ENCODE measurements around the gene AUP1.
"Not testable (repeated sequence)": the region's sequence is repeated elsewhere in the genome, so short reads cannot be mapped to it uniquely, and the experiment has no call there.

Gene AUP1

GRCh38 chr2:74486141-74486540 is 43.4 kb downstream of the AUP1 start:
- no peak overlapping the region for H4K8ac ChIP-seq (ENCODE audit: low read depth, low read length)
- no peak overlapping the region for H3K4me2 ChIP-seq (ENCODE audit: low read length)
- no peak overlapping the region for H4K12ac ChIP-seq (ENCODE audit: low read depth, low read length)
- no CpG with 5 or more reads among the region's 2 CpGs for whole genome bisulfite sequencing (ENCODE audit: extremely low coverage, insufficient coverage, insufficient read length)
- no peak overlapping the region for H2BK12ac ChIP-seq (ENCODE audit: low read length)
- DNase-seq = no peak
- H2AFZ ChIP-seq (ENCODE audit: insufficient read depth, low read length, poor library complexity) = no peak overlapping the region
- H3K4me1 ChIP-seq (ENCODE audit: control insufficient read depth in 1 of 2, insufficient read depth in 2 of 2, low read length in 2 of 2) = peaks cover 8 to 14% of the 10 kb centered on the region in 2 experiments
- H3K18ac ChIP-seq (ENCODE audit: low read length) = no peak overlapping the region
- no peak overlapping the region for H3K9ac ChIP-seq (ENCODE audit: low read length)
- H3K23ac ChIP-seq (ENCODE audit: low read length) = no peak overlapping the region
- no peak overlapping the region for H4K91ac ChIP-seq (ENCODE audit: low read depth, low read length)
- peaks cover 9% of the 10 kb centered on the region for H3K79me2 ChIP-seq (ENCODE audit: control insufficient read depth, insufficient read depth, low read length, poor library complexity)
- H3K4ac ChIP-seq (ENCODE audit: low read depth, low read length) = no peak overlapping the region
- H2BK120ac ChIP-seq (ENCODE audit: insufficient read depth, low read length, poor library complexity) = no peak overlapping the region
- H3K4me3 ChIP-seq (ENCODE audit: low read depth, low read length) = no peak overlapping the region
- H3K27me3 ChIP-seq (ENCODE audit: insufficient read depth, low read length) = no peaks in the 10 kb centered on the region
- H2BK5ac ChIP-seq (ENCODE audit: low read depth, low read length, poor library complexity) = no peak overlapping the region
- no peak overlapping the region for H3K14ac ChIP-seq (ENCODE audit: low read length)
- peaks cover 12 to 18% of the 10 kb centered on the region in 2 experiments for H3K36me3 ChIP-seq (ENCODE audit: control insufficient read depth in 1 of 2, insufficient read depth in 2 of 2, low read length in 2 of 2)
- peaks cover 11% of the 10 kb centered on the region for H3K79me1 ChIP-seq (ENCODE audit: low read length)
- no peaks in the 10 kb centered on the region for H3K9me3 ChIP-seq (ENCODE audit: insufficient read depth, low read depth, low read length)
- H3K27ac ChIP-seq (ENCODE audit: low read depth, low read length) = no peak overlapping the region
- H2AK5ac ChIP-seq (ENCODE audit: low read length) = no peak overlapping the region

GRCh38 chr2:74483675-74484164 is 45.8 kb downstream of the AUP1 start:
- H3K23ac ChIP-seq (ENCODE audit: low read length); H3K27ac ChIP-seq (ENCODE audit: low read depth, low read length); H3K4ac ChIP-seq (ENCODE audit: low read depth, low read length); H3K14ac ChIP-seq (ENCODE audit: low read length); H2AK5ac ChIP-seq (ENCODE audit: low read length); H3K27me3 ChIP-seq (ENCODE audit: insufficient read depth, low read length); H3K9me3 ChIP-seq (ENCODE audit: insufficient read depth, low read depth, low read length); H4K12ac ChIP-seq (ENCODE audit: low read depth, low read length); H2BK12ac ChIP-seq (ENCODE audit: low read length); H2BK5ac ChIP-seq (ENCODE audit: low read depth, low read length, poor library complexity); H2AFZ ChIP-seq (ENCODE audit: insufficient read depth, low read length, poor library complexity); H3K9ac ChIP-seq (ENCODE audit: low read length); H3K79me2 ChIP-seq (ENCODE audit: control insufficient read depth, insufficient read depth, low read length, poor library complexity); H2BK120ac ChIP-seq (ENCODE audit: insufficient read depth, low read length, poor library complexity); DNase-seq; H4K91ac ChIP-seq (ENCODE audit: low read depth, low read length); H3K18ac ChIP-seq (ENCODE audit: low read length): not testable (repeated sequence)
- peaks cover 7 to 11% of the 10 kb centered on the region in 2 experiments for H3K36me3 ChIP-seq (ENCODE audit: control insufficient read depth in 1 of 2, insufficient read depth in 2 of 2, low read length in 2 of 2)
- no CpG with 5 or more reads among the region's 19 CpGs for WGBS (ENCODE audit: extremely low coverage, insufficient coverage, insufficient read length)
- peaks cover 9 to 15% of the 10 kb centered on the region in 2 experiments for H3K4me1 ChIP-seq (ENCODE audit: control insufficient read depth in 1 of 2, insufficient read depth in 2 of 2, low read length in 2 of 2)
- peak overlapping the region; percentile 56 for H3K4me3 ChIP-seq (ENCODE audit: low read depth, low read length)
- H4K8ac ChIP-seq (ENCODE audit: low read depth, low read length) = peak overlapping the region; percentile 73
- peaks cover 11% of the 10 kb centered on the region for H3K79me1 ChIP-seq (ENCODE audit: low read length)
- peak overlapping the region; percentile 66 for H3K4me2 ChIP-seq (ENCODE audit: low read length)

GRCh38 chr2:74482801-74483674 is 46.5 kb downstream of the AUP1 start, which contains the start of the genes CCDC142 and TTC31:
Gene CCDC142 (minus strand): TSS chr2:74482998. CDS start chr2:74482837, 161 bp downstream.
Gene TTC31 (plus strand): TSS chr2:74483081. CDS start chr2:74483096, 15 bp downstream.
- H4K91ac ChIP-seq (ENCODE audit: low read depth, low read length) = peak within 1 kb of the TSS; percentile 71
- H3K9me3 ChIP-seq (ENCODE audit: insufficient read depth, low read depth, low read length) = no peaks in the 10 kb centered on the region
- peak within 1 kb of the TSS; percentile 65 for H3K27ac ChIP-seq (ENCODE audit: low read depth, low read length)
- H3K79me1 ChIP-seq (ENCODE audit: low read length) = peaks cover 11% of the 10 kb centered on the region
- peak within 1 kb of the TSS; percentile 89 for H3K9ac ChIP-seq (ENCODE audit: low read length)
- H3K23ac ChIP-seq (ENCODE audit: low read length) = no peak within 1 kb of the TSS
- H2BK120ac ChIP-seq (ENCODE audit: insufficient read depth, low read length, poor library complexity) = peak within 1 kb of the TSS; percentile 40
- H4K8ac ChIP-seq (ENCODE audit: low read depth, low read length) = peak within 1 kb of the TSS; percentile 82
- H4K12ac ChIP-seq (ENCODE audit: low read depth, low read length) = peak within 1 kb of the TSS; percentile 55
- peaks cover 9 to 11% of the 10 kb centered on the region in 2 experiments for H3K36me3 ChIP-seq (ENCODE audit: control insufficient read depth in 1 of 2, insufficient read depth in 2 of 2, low read length in 2 of 2)
- no peak within 1 kb of the TSS for H2BK12ac ChIP-seq (ENCODE audit: low read length)
- H3K4me2 ChIP-seq (ENCODE audit: low read length) = peak within 1 kb of the TSS; percentile 66
- peak within 1 kb of the TSS; percentile 9 for H2AK5ac ChIP-seq (ENCODE audit: low read length)
- H2BK5ac ChIP-seq (ENCODE audit: low read depth, low read length, poor library complexity) = peak within 1 kb of the TSS; percentile 73
- H3K79me2 ChIP-seq (ENCODE audit: control insufficient read depth, insufficient read depth, low read length, poor library complexity) = peaks cover 9% of the 10 kb centered on the region
- peak within 1 kb of the TSS; percentile 65 for H3K14ac ChIP-seq (ENCODE audit: low read length)
- peaks cover 9 to 13% of the 10 kb centered on the region in 2 experiments for H3K4me1 ChIP-seq (ENCODE audit: control insufficient read depth in 1 of 2, insufficient read depth in 2 of 2, low read length in 2 of 2)
- DNase-seq = peak; percentile 91 to 94
- peak within 1 kb of the TSS; percentile 94 for H3K4me3 ChIP-seq (ENCODE audit: low read depth, low read length)
- no peaks in the 10 kb centered on the region for H3K27me3 ChIP-seq (ENCODE audit: insufficient read depth, low read length)
- peak within 1 kb of the TSS; percentile 71 for H3K18ac ChIP-seq (ENCODE audit: low read length)
- no CpG with 5 or more reads among the region's 50 CpGs for WGBS (ENCODE audit: extremely low coverage, insufficient coverage, insufficient read length)
- H2AFZ ChIP-seq (ENCODE audit: insufficient read depth, low read length, poor library complexity) = peak within 1 kb of the TSS; percentile 80
- peak within 1 kb of the TSS; percentile 51 for H3K4ac ChIP-seq (ENCODE audit: low read depth, low read length)

GRCh38 chr2:74481961-74482800 is 47.3 kb downstream of the AUP1 start:
- peak overlapping the region; percentile 34 for H4K91ac ChIP-seq (ENCODE audit: low read depth, low read length)
- H3K79me2 ChIP-seq (ENCODE audit: control insufficient read depth, insufficient read depth, low read length, poor library complexity) = peaks cover 9% of the 10 kb centered on the region
- H3K79me1 ChIP-seq (ENCODE audit: low read length) = peaks cover 11% of the 10 kb centered on the region
- H2BK12ac ChIP-seq (ENCODE audit: low read length) = no peak overlapping the region
- H3K9ac ChIP-seq (ENCODE audit: low read length) = peak overlapping the region; percentile 89
- H4K12ac ChIP-seq (ENCODE audit: low read depth, low read length) = peak overlapping the region; percentile 2
- no peak overlapping the region for H3K23ac ChIP-seq (ENCODE audit: low read length)
- H3K4me3 ChIP-seq (ENCODE audit: low read depth, low read length) = peak overlapping the region; percentile 94
- peak overlapping the region; percentile 34 for H3K14ac ChIP-seq (ENCODE audit: low read length)
- H3K27me3 ChIP-seq (ENCODE audit: insufficient read depth, low read length) = no peaks in the 10 kb centered on the region
- peak overlapping the region; percentile 9 for H2AK5ac ChIP-seq (ENCODE audit: low read length)
- peaks cover 9 to 10% of the 10 kb centered on the region in 2 experiments for H3K4me1 ChIP-seq (ENCODE audit: control insufficient read depth in 1 of 2, insufficient read depth in 2 of 2, low read length in 2 of 2)
- H3K18ac ChIP-seq (ENCODE audit: low read length) = peak overlapping the region; percentile 54
- WGBS (ENCODE audit: extremely low coverage, insufficient coverage, insufficient read length) = no CpG with 5 or more reads among the region's 80 CpGs
- DNase-seq = peak; percentile 36 to 60
- peak overlapping the region; percentile 65 for H3K27ac ChIP-seq (ENCODE audit: low read depth, low read length)
- H3K4me2 ChIP-seq (ENCODE audit: low read length) = peak overlapping the region; percentile 66
- no peaks in the 10 kb centered on the region for H3K9me3 ChIP-seq (ENCODE audit: insufficient read depth, low read depth, low read length)
- H2BK5ac ChIP-seq (ENCODE audit: low read depth, low read length, poor library complexity) = no peak overlapping the region
- peaks cover 13 to 14% of the 10 kb centered on the region in 2 experiments for H3K36me3 ChIP-seq (ENCODE audit: control insufficient read depth in 1 of 2, insufficient read depth in 2 of 2, low read length in 2 of 2)
- H4K8ac ChIP-seq (ENCODE audit: low read depth, low read length) = peak overlapping the region; percentile 71
- H3K4ac ChIP-seq (ENCODE audit: low read depth, low read length) = peak overlapping the region; percentile 51
- peak overlapping the region; percentile 40 for H2BK120ac ChIP-seq (ENCODE audit: insufficient read depth, low read length, poor library complexity)
- H2AFZ ChIP-seq (ENCODE audit: insufficient read depth, low read length, poor library complexity) = peak overlapping the region; percentile 78
